GM21381 (cell line): ENCODE measurements around the gene AP4B1.
A peak's percentile ranks its signal among the peaks of the same experiment; 100 is the strongest.

Experiments used
- ATAC-seq: cut with Tn5 transposase; IDR thresholded peaks from one replicate; pipeline ENCODE4 v1.9.1; 2021; ENCODE audit warnings: mild to moderate bottlenecking, moderate library complexity; ENCODE audit not compliant: unreplicated experiment

AP4B1 gene

GRCh38 chr1:113895961-113896360 lies 8.6 kb downstream of the AP4B1 start:
- ATAC-seq, result no peak

DNA sequence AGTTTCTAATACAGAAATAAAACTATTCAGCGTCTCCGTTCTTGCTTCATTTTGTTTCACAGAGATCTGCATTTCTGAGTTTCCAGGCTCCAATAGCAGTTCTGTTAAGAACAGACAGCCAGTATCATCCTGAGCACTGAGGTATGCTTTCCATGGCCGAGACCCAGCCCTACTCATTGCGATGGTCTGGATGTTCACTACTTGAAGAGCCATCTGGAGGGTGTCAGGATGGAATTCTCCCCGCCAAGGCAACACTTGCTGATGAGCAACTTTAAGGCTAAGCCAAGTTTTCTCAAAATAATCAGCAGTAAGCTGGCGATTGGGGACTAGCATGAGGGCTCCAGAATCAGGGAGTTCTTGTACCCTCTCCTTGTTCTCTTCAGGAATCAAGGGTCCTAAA lies 9.5 kb downstream of the AP4B1 start:
- no peak for ATAC-seq

DNA sequence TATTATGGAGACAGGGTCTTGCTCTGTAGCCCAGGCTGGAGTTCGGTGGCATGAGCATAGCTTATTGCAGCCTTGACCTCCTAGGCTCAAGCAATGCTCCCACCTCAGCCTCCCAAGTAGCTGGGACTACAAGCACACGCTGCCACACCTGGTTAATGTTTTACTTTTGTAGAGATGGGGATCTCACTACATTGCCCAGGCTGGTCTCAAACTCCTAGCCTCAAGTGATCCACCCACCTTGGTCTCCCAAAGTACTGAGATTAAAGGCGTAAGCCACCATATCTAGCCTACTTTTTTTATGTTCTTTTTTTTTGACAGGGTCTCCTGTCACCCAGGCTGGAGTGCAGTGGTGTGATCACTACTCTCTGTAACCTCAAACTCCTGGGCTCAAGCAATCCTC lies 11.3 kb downstream of the AP4B1 start:
- ATAC-seq, result no peak

- no peak for ATAC-seq
Measured at GRCh38 chr1:113891631-113892220, 12.9 kb downstream of the AP4B1 start.

DNA sequence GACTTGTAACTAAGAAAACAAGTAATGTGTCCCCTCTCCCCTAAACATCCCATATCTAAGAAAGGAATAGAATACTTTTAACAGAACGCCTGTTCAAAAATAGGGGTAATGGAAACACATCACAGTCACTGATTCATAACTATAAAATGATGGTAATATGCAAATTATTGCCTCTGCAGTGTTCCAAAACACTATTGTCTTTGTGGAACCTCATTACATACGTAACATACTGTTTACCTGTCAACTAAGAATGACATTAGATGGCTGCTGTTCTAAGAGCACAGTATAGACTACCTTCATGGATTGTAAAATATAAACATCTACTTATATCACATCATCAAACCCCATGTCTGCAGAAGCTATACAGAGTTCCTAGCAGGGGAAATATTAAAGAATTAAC lies 13.8 kb downstream of the AP4B1 start:
- no peak for ATAC-seq

DNA sequence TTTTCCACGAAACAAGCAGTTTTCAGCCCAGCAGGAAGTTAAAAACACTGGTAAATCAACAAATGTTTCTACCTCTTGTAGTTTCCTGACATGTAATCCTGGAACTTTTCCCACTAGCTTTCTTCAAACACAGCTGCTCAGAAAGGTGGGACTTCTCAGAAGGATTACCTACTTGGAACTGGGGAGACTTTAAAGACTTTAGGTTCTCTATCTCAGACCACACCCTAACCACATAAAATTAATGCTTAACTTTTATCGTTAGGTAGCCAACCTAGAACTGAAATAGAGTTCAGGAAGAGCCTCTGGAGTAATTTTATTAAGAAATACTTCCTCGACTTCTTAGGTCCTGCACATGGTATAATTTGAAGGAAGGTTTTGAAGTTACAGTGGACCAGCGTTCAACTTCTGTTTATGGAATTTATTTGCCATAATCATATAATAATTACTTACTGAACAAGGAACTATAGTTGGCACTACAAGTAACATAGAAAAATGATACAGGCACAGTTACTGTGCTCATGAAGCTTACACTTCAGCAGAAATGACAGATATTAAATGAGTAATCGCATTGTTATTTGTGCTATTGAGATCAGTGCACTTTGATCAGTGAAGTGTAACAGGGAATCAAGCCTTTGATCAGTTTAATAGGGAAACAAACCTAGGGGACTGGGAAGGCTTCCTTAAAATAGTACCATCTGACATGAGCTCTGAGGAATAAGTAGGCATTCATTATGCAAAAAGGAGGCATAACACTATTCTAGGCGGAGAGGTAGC lies 17.0 kb downstream of the AP4B1 start, which contains the start of gene BCL2L15:
BCL2L15 (minus strand) TSS at position 180 of the 774 bp plus-strand sequence. CDS start 206 bp downstream, outside the sequence.
- no peak for ATAC-seq

GRCh38 chr1:113886417-113887401 lies 17.9 kb downstream of the AP4B1 start:
- no peak for ATAC-seq

GRCh38 chr1:113881661-113882060 lies 22.9 kb downstream of the AP4B1 start:
- ATAC-seq, result no peak

- ATAC-seq, result no peak
Measured at GRCh38 chr1:113879739-113880038, 24.9 kb downstream of the AP4B1 start.

DNA sequence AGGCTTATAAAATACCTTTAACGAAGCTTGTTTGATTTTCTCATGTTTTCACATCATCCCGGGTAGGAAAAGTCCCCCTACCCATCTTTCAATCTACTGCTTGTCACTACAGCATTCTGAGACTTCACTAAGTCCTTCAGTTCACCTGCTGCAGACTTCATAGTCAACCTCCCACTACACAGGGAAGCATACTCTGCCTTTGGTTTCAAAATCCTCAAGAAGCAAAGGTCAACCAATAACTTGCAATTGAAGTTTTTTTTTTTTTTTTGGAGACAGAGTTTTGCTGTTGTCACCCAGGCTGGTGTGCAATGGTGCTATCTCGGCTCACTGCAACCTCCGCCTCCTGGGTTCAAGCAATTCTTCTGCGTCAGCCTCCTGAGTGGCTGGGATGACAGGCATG lies 28.4 kb downstream of the AP4B1 start:
- no peak for ATAC-seq

DNA sequence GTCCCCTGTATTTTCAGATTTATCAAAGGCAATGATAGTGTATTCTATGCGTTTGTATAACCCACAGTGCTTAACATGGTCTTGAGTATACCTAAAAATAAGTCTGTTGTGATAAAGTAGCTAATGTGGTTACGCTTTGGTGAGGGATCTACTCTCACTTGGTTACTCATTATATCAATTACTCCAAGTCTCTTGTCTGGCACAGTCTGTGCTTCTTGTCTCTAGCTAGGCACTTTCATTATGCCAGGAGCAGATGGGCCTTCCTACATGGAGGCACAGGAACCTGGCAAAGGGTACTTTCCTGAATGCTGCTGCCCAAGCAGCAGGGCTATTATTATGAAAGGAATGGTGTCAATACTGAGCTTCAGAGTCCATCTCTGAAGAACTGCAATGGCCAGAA lies 28.9 kb downstream of the AP4B1 start:
- peak; percentile 46 for ATAC-seq

DNA sequence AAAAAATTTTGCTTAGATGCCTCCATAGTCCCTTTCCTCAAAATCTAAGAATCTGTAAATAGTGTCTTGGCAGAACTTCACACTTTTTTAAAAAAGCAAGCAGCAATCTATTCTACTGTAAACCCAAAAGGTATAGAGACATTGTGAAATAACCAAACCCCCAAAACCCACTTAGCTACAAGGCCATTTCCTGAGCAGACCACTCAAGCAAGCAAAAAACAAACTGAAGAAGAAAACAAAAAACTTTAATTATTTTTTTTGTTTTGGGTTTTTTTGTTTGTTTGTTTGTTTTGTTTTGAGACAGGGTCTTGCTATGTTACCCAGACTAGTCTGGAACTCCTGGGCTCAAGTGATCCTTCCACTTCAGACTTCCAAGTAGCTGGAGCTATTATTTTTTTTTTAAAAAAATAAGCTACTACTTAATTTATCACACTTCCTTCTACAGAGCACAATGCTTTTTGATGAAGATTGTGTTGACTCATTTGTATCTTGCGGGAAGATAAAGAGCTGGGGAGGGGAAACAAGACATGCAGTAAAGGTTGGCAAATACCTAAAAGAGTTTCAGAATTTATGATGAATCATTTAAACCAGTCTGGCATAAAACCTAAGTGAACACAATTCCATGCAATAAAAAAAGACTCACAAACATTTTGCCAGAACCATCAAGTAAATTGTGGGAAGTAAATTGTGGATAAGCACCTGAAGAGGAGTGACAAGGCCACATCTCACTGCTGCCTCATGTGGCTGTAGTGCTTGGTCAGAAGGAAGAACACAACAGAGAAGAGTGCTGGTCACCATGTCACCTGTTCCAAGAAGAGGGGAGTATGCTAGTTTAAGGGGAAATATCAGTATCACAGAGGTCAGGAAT lies 30.4 kb downstream of the AP4B1 start:
- ATAC-seq, result no peak

DNA sequence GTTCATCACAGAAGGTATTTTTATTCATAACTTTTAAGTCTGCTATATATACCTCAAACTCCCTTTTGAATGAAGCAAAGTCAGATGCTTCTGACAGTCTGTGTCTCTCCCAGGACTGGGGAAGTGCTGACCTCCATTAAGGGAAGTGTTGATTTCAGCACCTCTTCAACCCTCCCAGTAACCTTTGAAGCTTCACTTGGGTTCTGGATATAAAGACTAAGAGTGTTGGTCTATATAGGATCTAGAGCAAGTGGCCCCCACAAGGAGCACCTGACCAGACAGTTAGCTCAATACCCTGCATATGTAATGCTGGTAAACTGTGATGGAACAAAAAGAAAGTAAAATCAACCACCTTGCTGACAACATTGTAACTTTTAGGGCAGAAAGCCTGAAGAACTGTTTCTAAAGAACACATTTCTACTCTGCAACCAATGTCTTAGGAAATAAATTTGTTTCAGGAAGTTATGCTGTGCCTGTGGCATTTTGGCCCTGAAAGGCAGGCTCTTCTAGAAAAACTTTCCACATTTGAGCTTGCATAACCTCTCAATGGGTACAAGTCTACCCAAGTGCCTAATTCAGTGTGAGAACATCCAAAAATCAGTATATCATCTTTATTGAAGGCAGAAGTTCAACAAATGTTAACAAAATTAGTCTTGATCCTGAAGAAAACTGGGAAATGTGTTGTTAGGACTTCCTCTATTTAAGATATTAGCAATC lies 32.2 kb downstream of the AP4B1 start:
- ATAC-seq, result no peak

DNA sequence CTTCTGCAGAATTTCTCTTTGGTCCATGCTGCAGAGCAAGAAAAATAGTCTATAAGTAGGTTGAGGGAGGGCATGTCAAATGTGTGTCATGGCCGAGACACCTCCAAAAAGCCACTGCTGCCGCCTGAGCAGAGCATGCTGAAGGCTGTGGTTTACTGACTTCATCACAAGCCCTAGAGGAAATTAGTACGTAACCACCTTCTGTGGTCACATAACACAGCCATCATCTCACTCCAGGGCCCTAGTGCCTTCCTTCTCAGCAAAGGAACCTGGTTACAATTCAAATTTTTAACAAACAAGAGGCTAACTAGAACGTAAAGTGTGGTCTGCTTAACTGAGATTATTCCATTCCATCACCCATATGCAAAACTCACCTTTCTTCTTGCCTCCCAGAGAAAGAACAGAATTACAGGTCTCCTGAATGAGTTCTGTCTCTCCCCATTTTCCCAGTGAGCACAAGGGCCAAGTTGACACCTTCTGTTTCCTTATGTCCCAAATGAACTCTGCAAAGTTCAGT lies 32.9 kb downstream of the AP4B1 start, which contains the start of gene PTPN22:
PTPN22 (minus strand) TSS at position 116 of the 517 bp plus-strand sequence.
- peak; percentile 82 for ATAC-seq

DNA sequence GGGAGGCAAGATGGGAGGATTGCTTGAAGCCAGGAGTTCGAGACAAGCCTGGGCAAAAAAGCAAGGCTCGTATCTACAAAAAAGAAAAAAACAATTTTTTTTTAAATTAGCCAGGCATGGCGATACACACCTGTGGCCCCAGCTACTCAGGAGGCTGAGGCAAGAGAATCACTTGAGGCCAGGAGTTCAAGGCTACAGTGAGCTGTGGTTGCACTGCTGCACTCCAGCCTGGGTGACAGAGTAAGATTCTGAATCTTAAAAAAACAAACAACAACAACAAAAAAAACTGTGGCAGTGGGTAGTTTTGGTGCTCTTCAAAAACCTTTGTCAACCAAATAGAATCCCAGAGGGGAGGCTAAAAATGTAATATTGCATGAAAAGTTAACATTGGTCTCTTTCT lies 33.8 kb downstream of the AP4B1 start:
- ATAC-seq, result no peak

DNA sequence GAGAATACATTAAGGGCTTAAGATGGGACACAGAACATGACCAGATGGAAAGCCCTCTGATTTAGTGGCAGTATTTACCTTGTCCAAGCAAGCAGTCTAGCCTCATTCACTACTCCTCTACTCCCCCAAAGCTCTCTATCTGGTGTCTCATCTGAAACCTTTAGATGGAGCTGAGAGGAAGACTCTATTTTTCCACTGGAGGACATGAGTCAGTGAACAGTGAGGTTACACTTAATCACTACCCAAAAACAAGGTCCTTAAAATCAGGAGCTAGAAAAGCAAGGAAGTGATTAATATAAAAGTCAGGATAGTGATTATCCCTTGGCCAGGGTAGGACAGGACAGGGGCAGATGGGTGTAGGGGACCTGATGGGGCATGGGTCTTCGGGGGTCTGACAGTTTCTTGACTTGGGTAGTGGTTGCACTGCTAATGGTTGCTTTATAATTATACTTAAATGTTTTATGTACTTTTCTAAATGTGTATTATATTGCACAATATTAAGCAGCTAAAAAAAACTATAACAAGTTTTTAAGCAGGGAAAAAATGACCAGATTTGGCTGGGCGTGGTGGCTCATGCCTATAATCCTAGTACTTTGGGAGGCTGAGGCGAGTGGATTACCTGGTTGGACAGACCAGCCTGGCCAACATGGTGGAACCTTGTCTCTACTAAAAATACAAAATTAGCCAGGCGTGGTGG lies 36.1 kb downstream of the AP4B1 start:
- ATAC-seq, result no peak

DNA sequence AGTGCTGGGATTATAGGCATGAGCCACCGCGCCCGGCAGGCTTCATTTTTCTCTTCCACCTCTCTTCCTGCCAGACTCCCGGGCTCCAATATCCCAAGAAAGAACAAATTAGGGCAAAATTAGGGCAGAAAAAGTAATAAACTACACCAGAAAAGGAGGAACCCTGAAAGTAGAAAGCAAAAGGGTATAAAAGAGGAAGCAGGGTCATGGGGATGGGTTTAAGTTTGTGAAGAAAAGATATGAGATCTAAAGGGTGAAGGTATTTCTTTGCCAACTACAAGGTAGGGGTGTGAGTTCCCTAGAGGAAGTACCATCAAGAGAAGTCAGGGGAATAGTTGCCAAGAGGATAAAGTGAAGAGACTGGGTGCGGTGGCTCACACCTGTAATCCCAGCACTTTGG lies 43.0 kb downstream of the AP4B1 start:
- no peak for ATAC-seq

DNA sequence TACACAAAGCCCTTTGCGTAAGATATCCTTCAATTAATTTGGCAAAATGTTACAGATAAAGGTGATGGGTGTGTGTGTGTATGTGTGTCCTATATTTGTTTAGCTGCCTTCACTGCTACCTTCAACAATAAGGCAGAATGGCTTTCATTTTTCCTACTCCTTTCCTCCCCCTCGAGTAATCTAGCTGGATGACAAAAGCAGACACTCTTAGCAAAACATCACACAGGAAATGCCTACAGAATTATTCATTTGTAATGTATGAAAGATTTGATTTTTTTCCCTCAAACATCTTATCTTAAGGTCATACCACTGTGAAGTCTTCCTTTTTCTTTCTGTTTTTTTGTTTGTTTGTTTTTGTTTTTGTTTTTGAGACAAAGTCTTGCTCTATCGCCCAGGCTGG lies 43.7 kb downstream of the AP4B1 start:
- ATAC-seq, result no peak
